ENCODE data around the gene ZCCHC24.

Gene ZCCHC24

DNA sequence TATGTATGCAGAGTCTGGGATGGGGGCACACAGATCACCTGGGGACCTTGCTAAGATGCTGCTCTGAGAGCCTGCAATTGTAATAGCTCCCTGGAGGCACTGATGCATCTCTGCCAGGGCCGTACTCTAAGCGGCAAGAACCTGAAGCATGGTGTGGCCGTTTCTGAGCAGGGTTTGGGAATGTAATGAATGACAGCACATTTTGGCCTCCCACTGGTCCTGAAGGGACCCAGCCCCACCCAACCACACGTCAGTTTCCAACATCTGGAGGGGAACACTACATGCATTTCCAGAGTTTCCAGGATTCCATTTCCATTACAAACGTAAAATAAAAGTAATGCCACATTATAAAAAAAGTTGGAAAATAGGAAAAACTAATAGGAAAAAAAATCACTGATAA, 14.0 kb downstream of the ZCCHC24 start:
- no peak for DNase-seq (ENCODE audit: low read depth)

DNA sequence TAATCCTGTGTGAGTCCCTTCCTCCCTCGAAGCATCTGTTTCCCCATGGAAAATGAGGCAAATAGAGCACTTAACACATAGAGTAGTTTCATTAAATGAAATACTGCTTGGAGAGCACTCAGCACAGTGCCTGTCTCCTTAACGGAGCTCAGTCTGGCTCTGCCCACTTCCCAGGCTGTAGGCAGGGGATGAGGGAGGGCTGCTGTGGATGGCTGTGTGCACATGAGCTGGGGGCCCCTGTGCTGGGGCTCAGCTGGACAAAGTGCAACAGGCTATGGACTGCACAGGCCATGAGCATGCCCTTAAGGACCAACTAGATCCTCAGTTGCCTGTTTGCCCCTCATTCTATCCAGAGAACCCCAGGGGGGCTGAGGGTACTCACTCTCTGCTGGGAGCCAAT, 14.5 kb downstream of the ZCCHC24 start:
- DNase-seq (ENCODE audit: low read depth): no peak

DNA sequence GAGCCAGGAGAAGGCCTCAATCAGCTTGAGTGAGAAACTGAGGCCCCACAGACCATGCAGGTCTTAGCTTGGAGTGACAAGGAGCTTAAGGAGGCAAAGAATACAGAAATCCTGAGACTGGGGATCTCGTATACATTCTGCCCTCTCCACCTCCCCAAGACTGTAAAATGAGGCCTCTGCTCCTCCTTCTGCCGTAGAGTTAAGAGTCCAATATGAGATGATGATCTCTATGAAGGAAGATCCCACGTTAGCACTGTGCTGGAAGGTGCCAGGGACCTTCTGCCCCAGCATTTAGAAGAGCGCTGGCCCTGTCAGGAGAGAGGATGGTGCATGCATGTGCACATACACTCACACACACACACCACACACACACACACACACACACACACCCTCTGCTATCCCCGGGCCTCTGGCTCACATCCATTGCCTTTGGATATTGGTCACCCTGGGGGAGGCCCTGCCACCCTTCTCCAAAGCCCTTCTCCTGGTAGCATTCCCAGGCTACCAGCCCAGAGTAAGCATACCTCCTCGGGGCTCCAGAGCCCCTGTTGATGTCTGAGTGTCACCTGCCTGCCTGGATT, 15.0 kb downstream of the ZCCHC24 start:
- no peak for DNase-seq (ENCODE audit: low read depth)

DNA sequence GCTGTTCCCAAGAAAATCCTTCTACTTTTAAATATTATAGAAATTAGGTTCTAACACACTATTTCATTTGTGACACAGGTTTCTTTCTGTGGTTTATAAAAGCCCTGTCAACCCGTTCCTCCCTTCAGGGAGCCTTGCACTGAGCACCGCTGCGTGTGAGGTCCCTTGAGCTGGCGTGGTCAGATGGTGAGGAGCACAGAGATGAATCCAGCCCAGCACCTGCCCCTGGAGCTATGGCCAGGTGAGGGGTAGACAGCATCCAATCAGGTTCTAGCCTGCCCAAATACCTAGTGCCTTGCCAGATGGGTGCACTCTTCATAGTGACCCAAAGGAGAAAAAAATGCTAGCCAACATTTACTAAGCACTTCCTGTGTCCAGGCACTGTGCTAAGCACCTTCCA, 15.7 kb downstream of the ZCCHC24 start:
- DNase-seq (ENCODE audit: low read depth): no peak

DNA sequence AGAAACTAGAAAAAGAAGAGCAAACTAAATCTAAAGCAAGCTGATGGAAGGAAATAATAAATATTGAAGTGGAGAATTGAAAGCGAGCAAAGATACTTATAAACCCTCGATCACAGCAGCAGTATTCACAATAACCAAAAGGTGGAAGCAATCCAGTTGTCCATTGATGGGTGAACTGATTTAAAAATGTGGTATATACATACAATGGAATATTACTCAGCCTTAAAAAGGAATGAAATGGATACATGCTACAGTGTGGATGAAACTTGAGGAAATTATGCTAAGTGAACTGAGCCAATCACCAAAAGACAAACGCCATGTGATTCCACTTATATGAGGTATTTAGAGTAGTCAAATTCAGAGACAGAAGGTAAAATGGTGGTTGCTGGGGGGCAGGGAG, 17.5 kb downstream of the ZCCHC24 start:
- no peak for DNase-seq (ENCODE audit: low read depth)

DNA sequence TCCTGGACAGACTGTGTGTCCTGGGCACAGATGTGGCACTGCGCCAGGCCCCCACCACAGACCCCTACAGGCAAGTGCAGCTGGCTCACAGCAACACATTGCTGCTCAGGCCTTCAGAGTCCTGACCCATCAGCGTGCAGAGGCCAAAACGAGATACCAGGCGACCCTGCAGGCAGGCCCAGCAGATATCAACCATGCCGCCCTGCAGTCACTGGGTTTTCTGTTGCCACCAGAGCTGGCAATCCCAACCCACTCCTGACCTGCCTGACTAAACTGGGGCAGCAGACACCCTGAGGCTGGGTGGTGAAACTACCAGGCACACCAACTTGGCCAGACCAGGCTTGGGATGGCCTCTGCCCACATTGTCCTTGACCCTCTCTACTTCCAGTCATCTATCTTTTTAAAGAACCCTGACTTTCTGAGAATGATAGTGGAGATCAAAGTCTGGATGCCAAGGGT, 20.3 kb downstream of the ZCCHC24 start:
- DNase-seq (ENCODE audit: low read depth): no peak

DNA sequence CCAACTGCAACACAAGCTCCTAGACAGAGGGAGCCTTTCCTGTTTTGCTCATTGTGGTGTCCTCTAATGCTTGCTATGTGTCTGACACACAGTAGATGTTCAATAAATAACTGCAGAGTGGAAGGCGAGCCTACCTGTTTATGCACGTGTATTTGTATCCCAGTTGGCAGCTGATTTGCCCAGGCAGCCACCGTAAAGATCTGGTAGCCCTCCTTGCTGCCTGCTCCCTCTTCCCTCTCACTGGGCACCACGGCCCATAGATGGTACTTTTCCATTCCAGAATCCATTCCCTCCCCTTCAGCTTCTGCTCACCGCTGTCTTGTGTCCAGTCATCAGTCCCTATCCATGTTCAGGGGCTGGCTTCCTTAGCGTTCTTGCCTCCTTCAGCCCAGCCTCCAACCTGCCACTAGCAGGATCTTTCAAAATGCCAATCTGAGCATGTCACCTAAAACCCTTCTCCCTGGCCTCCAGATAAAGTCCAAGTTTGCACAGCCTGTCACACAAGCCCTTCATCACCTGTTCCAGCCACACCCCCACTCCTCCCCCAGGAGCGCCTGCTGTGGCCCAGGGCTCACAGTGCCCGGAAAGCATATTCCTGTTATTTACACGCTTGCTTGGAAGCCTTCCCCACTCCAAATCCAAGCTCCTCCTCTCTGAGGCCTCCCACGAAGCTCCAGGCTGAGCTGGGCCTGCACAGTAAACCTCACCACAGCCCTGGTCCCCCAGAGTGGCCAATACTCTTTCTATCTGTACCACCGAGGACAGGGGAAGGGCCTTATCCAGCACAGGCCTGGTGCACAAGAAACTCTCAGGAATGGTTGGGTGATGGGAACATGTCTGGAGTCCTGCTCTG, 21.0 kb downstream of the ZCCHC24 start:
- no peak for DNase-seq (ENCODE audit: low read depth)

DNA sequence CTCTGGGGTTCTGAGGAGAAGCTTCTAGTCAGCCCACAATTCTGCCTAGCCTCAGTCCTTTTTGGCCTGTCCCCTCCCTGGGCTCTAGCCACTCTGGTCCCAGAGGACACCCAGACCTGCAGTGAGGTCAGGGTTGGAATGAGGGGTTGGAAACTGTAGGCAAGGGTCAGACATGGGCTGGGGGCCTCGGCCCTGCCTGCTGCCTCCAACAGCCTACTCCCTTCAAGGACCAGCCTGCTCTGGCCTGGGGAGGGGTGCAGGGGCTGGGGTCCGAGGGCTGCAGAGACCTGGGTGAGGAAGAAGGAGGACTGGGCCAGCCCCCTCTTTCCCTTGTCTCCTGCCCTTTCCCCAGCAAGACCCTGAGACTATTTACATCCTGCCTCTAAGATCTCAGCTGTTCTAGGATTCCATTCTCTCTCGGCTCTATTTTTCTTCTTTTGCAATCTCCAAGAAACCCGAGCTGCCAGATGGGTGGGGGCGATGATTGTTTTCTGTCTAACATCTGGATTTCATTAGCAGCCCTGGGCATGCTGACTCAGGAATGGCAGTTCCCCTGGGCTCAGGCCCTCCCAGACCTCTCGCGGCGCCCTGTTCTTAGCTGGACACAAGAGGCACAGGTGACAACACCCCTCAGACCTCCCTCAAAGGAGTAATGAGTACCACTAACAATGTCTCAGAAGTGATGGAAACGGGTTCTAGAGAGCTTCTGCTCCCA, 23.1 kb downstream of the ZCCHC24 start:
- DNase-seq (ENCODE audit: low read depth): no peak

DNA sequence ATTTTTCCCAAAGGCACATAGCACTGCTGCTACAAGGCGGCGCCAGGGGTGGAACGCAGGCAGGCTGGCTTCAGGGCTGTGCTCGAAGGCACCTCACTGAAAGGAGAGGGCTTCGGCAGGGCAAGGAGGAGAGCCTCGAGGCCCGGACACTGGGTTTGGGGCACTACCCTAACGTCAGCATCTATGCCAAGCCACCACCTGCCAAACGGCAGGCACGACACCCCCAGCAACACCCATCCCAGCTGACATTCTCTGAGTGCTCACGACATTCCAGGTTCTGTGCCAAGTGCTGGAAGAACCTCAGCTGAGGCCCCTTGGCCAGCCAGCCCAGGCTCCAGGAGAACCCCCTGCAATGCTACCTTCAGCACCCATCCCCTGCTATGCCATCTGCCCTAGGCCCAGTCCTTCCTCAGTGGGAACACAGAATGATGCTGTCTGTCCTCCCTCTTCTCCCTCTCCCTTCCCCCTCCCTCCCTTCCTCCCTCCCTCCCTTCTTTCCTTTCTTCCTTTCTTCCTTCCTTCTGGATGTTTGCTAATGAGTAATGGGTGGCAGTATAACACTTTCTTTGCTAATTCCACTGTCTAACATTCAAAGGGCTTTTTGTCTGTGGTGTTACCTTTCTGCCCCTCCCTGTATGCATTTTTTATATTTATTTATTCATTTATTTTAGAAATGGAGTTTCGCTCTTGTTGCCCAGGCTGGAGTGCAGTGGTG, 24.3 kb downstream of the ZCCHC24 start:
- DNase-seq (ENCODE audit: low read depth): no peak

DNA sequence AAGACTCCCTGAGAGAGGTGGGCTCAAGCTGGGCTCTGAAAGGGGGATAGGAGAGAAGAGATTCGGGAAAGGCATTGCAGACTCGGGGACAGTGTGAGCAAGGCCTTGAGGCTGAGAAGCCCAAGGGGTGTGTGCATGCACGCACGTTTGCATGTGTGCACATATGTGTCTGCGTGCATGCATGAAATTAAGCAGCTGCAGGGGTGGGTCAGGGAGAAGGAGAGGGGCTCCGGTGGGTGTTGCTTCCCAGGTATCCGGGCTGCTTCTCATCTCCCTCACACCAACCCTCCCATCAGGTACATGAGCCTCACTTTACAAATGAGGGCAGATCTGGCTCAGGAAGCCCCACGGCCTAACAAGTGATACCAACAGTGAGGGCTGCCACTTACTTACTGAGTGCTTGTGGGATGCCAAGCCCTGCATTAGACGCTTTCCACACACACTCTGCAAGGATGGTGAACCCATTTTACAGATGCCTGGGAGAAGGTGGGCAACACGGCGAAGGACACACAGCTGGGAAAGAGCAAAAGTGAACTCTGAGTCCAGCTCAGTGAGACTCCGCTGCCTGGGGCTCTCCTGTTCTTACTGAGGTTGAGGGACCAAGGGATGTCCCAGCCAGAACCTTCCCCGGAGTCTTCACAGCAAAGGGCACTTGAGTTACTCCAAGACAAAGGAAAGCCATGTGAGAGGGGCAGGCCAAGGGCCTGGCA, 26.4 kb downstream of the ZCCHC24 start:
- DNase-seq (ENCODE audit: low read depth): no peak

DNA sequence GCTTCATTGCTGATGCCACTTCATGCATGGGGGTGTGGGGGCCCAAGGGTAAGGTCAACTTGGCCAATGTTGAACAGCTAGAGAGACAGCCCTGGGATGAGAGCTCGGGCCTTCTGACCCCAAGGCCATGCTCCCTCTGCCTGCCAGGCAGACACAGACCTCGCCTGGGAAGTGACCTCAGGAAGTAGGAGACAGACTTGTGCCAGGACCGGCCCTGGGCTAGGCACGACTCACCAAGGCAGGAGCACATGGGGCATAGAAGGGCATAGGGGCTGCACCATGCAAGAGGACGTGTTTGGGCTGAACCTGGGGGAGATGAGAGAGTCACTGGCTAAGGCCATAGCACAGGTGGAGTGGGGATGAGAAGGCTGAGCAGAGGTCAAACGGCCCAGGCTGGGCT, 27.1 kb downstream of the ZCCHC24 start:
- DNase-seq (ENCODE audit: low read depth): no peak

DNA sequence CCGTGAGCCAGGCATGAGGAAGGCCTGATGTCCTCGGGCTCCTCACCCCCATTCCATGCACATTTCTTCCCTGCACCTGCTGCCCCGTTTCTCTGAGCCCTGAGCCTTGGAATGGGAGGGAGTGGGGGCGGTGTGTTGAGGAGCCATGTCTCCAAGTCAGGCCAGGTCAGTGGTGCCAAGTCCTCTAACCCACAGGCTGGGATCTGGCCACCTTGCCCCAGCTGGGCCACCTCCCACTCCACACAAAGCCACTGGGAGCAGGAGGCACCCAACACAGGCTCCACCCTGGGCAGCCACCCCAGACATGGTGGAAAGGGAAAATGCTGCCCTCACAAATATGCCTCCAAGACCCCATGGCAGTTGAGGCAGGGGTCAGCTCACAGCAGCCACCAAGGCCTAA, 27.7 kb downstream of the ZCCHC24 start:
- no peak for DNase-seq (ENCODE audit: low read depth)

DNA sequence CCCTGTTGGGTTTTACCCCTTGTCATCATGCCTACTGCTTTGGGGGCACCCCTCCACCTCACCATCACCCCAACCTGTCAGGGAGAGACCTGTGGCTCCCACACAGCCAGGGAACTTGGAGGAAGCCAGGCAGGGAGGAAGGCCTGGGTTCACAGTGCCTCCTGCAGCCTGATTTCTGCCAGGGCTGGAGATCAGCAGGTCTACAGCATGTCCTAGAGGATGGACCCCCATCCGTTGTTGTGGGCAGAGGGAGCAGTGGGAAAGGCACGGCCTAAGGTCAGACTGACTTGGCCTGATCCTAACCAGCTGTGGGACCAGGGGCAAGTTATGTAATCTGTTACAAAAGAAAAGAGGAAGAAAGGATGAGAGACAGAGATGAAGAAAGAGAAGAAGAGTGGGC, 28.2 kb downstream of the ZCCHC24 start:
- DNase-seq (ENCODE audit: low read depth): no peak

DNA sequence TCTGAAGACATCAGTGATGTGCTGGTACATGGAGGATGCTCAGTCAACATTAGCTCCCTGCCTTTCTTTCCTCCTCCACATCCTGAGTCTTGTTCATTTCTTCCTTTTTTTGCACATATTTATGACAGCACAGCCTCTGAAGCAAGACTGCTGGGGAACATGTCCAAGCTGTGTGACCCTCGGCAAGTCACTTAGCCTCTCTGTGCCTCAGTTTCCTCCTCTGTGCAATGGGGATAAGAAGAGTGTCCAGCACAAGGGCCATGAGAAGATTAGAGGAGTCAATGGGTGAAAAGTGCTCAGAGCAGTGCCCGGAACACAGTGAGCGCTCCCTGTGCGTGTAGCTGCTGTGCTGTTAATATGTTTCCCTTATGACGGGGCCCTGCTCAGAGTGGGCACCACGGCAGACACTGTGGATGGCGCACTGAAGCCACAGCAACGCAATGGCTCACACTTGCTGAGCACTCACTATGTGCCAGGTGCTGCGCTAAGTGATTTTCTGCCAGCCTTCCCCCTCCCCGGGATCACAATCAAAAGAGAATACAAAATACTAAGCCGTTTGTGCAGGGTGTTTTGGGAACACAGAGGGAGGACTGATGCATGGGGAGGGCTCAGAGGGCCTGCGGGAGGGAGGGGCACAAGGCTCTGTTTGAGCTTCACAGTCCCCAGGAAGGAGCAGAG, 28.7 kb downstream of the ZCCHC24 start:
- no peak for DNase-seq (ENCODE audit: low read depth)

DNA sequence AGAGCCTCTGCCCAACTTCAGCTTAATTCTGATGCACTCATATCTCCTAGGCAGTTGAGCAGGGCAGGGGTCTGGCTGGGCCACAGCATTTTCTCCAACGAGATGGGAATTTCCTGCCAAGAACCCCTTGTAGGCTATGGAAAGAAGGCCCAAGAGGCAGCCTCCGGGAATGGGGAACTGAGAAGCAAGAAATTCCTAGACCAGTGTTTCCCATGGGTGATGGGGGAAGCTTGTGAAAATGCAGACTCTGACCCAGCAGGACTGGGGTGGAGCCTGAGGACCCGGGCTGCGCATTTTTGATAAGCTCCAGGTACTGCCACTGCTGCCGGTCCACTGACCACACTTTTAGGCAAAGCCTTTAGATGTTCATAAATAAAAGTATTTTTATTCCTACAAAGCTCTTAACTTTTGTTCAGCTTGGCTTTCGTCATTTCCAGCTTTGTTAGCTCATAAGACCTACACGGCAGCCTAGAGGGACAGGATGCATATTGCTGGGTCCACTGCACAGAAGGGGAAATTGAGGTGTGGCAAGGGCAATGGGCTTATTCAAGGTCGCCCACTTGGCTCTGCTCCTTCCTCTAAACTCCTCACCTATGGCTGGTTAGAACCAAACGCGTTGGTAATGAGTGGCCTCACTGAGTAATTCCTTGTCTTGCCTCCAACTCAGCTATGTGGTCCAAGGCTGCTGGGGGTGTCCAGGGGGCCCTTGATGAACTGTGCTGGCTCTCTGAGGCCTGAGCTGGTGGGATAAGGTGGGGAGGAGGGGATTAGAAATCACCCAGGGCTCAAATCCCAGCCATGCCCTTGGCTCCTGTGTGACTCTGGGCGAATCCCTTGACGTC, 29.5 kb downstream of the ZCCHC24 start:
- no peak for DNase-seq (ENCODE audit: low read depth)

DNA sequence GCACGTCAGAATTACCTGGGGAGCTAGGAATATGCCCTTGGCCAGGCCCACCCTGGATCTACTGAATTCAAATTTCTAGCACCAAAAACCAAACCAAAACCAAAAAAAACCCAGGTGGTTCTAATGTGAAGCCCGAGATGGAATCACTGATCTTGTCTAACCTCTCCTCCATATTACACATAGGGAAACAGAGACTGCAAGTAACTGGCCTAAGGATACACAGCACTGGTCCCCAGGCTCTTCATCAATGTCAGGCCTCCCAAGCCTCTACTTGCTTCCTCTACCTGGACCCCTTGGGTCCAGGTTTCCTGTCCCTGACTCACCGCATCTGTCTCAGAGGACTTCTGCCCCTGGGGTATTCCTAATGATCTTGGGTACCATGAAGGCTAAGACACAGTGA, 30.7 kb downstream of the ZCCHC24 start:
- no peak for DNase-seq (ENCODE audit: low read depth)

DNA sequence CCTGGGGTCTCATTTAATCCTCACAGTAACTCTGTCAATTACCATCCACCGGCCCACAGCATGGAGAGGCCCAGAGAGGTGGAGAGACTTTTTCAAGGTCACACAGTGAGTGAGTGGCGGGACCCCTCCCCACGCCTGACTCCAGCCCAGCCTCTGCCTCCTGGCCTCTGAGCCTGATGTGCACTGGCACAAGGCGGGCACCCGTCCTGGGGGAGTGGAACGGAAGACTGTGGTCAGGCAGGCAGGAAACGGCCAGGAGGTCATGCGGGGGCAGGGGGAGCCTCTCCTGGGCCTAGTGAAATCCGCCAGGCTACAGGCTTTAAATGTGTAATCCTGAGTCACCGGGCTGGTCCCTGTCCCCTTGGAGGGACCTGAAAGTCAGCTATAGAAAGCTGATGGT, 32.2 kb downstream of the ZCCHC24 start:
- DNase-seq (ENCODE audit: low read depth): no peak

DNA sequence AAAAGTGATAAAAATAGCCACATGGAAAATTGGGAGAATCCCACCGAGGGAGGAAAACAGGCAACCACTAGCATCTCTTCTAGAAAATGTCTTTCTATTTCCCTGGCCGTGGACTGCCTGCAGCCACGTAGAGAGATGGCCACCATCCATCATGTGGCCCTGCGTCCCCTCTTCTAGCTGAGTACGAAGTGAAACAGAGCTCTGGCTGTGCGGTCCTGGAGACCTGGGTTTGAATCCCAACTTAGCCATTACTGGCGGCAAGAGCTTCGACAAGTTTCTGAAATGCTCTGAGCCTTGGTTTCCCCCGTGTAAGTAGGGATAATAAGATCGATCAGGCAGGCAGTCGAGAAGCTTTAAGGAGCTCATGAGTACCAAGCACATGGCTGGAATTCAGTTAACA, 32.9 kb downstream of the ZCCHC24 start:
- DNase-seq (ENCODE audit: low read depth): no peak

DNA sequence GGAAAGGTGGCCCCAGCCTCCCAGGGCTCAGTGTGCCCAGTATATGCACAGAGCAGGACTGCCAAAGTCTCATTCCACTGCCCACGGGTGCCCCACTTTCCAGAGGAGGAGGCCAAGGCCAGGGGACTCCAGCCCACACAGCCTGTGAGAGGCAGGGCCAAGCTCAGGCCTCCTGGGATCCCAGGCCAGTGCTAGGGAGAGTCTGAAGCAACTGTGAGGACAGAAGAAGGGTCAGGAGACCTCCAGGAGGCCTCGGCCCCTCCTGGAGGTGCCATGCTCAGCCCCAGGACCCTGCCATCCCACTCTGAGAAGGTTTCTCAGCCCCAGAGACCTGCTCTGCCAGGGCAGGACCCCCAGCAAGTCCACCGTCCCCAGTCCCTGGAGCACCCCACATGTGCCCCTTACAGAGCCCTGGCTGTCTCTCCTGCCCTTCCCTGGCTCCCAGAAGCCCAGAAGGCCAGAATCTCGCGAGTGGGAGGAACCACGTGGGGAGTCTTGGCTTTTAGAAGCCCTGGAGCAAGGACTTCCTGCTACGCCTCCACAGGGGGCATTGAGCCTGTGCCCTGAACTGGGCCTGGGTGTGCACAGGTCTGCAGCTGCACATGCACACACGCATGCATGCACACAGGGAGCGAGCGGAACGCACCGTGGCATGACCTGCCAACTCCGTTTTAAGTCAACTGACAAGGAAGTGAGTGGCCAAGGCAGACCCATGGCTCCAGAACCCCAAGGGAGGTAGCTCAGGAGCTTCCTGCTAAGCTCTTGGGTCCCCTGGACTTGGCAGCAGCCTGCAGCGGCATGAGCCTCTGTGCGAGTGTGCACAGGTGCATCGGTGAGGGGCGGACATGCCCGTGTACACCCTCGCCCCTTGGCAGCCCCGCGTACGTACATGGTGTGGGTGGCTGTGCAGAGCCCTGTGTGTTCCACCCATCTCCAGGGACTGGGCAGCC, 33.6 kb downstream of the ZCCHC24 start:
- DNase-seq (ENCODE audit: low read depth): no peak

Data from stimulated activated CD8-positive, alpha-beta memory T cell treated with anti-CD3 and anti-CD28 coated beads, Interleukin-15, amount 100 ng/mL, for 1 hour (primary cell).